KOPT-K1 (cell line): ENCODE measurements around the gene GNGT2.

Source experiments
- H3K27ac ChIP-seq: fragments of 200-600 bp; sonication (generic); 2 replicates; pipeline ENCODE4 v1.5.1; 2016; ENCODE audit warnings: antibody characterized with exemption, mild to moderate bottlenecking, low read depth, low read length; ENCODE audit not compliant: poor library complexity, severe bottlenecking
- H3K36me3 ChIP-seq: fragments of 200-600 bp; sonication (generic); 2 replicates; pipeline ENCODE4 v1.5.1; 2017; ENCODE audit warnings: antibody characterized with exemption, mild to moderate bottlenecking, low read length, moderate library complexity; ENCODE audit not compliant: insufficient read depth
- H3K9me3 ChIP-seq: fragments of 200-600 bp; sonication (generic); 2 replicates; pipeline ENCODE4 v1.5.1; 2017; ENCODE audit warnings: antibody characterized with exemption, low read length, mild to moderate bottlenecking; ENCODE audit not compliant: insufficient read depth, poor library complexity, severe bottlenecking

The GNGT2 gene

DNA sequence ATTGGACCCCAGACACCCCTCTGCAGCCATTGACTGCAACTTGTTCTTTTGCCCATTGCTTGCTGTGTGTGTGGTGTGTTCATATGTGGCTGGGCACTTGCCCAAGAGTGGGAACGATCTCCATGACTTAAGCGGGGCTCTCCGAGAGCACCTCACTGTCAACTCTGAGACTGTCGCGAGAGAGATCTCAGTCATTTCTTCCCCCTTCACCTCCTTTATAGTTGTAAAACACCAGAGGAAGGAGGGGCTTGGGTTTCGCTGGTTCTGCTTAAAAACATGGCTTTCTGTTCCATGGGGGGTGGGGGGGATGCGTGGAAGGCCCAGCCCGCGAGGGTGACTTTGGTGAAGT lies 12.8 kb upstream of the GNGT2 start:
- H3K36me3 ChIP-seq, result peaks cover 55% of the 10 kb centered on the region
- H3K9me3 ChIP-seq, result no peaks in the 10 kb centered on the region
- no peak overlapping the region for H3K27ac ChIP-seq

DNA sequence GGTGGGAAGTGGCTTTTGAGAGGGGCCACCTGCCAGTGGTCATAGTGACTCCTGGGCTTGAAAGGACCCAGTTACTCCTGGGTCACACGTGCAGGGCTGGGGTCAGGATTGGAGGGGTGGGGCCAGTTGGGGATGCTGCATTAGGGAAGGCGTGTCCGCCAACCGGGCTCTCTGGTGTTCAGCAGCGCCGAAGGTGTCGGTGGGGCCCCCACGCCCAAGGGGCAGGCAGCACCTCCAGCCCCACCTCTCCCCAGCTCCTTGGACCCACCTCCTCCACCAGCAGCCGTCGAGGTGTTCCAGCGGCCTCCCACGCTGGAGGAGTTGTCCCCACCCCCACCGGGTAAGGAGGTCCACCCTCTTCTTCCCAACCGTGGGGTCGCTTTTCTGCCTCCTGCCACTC lies 9.6 kb upstream of the GNGT2 start:
- Histone ChIP-seq H3K27ac (peak overlapping the region; percentile 78), H3K36me3 (peaks cover 54% of the 10 kb centered on the region), H3K9me3 (no peaks in the 10 kb centered on the region)

DNA sequence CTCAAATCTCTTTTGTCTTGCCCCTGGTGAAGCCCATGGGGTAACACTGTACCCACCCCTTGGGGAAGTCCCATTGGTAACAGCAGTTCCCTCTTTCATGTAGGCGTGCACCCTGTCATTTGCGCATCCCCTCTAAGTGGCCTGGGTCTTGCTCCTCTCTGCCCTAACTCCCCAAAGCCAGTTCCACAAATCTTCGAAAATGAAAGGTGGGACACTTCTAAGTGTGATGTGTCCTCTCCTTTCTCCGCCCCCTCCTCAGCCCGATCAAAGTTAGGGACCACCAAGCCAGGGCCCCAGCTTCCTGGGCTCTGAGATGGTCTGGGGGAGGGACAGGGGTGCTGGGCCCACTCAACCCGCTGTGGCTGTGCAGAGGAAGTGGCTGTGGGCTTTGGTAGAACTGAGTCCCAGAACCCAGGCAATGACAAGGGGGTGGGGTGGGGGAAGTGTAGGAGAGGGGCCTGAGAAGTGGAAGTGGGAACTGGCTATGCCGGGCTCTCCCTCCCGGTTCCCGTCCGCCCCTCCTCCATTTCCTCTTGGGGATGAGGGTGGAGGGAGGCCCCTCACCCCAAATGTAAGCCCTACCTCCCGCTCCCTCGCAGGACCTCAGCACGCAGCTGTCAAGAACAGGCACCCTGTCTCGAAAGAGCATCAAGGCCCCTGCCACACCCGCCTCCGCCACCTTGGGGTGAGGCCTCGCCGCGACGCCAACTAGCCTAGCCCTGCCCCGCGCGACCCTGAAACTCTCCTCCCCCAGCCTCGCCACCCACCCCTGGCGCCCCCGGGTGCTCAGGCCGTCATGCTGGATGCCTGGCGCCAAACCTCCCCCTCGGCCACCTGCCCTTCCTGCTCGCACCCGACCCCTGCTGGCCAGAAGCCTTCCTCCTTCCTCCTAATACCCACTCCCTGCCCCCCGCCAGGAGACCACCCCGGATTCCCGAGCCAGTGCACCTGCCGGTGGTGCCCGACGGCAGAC lies 8.9 kb upstream of the GNGT2 start:
- Histone ChIP-seq H3K27ac (peak overlapping the region; percentile 78), H3K36me3 (peaks cover 49% of the 10 kb centered on the region), H3K9me3 (no peaks in the 10 kb centered on the region)

DNA sequence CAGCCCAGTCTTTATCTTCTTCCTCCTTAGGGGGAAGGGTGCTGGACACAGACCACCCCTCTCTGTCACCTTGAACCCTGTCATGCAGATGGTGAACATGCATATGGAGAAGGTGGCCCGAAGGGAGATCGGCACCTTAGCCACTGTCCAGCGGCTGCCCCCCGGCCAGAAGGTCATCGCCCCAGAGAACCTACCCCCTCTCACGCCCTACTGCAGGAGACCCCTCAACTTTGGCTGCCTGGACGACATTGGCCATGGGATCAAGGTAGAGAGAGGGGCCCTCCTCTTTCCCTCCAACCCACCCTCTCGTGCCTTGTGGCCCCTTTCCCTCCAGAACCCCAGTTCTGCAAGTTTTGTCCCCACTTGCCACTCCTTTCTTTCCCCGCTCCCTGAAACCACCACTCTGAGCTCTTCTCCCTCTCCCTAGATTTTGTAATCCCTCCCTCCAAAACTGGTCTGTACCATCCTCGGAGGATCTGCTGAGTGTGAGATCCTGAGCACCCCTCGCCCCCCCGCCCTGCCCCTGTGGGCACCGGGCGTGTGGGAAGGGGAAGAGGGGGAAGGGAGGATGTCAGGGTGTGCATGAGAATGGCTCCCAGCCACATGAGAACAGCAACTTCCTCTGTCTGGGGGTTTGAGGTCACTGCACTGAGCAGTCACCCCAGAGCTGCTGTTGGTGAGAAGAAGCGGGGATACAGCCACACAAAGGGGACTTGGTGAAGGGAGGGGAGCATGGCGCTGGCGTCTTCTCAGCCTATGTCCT lies 7.5 kb upstream of the GNGT2 start:
- H3K9me3 ChIP-seq, result no peaks in the 10 kb centered on the region
- H3K27ac ChIP-seq, result peak overlapping the region; percentile 78
- peaks cover 47% of the 10 kb centered on the region for H3K36me3 ChIP-seq

DNA sequence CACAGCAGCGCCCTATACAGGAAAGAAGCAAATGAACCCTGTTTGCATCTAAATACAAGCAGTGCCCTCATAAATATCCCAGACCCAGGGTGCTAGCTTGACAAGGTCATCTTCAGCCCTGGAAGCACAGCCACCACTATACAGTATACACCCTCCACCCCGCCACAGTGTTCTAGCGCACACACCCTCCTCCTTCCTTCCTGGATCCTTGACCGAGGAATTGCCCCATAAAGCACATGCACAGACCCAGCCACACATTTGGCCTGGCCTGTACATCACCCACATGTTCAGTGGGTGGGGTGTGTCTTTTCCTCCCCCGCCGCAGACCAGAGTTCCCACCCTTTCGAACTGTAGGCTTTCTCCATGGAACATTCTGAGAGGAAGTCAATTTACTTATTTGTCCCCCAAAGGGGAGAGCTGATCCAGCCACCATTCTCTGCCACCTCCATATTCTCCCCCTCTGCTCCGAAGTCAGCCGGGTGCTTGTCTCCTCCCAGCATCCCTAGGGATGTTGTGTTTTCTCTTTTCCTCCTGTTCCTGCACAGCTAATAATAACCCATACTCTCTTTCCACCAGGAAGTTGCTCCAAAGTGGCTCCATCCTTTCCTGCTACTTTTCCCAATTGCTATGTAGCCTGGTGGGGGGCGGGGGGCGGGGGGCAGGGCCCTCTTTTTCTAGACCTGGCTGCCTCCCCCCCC lies 6.7 kb upstream of the GNGT2 start:
- peaks cover 39% of the 10 kb centered on the region for H3K36me3 ChIP-seq
- peak overlapping the region; percentile 78 for H3K27ac ChIP-seq

DNA sequence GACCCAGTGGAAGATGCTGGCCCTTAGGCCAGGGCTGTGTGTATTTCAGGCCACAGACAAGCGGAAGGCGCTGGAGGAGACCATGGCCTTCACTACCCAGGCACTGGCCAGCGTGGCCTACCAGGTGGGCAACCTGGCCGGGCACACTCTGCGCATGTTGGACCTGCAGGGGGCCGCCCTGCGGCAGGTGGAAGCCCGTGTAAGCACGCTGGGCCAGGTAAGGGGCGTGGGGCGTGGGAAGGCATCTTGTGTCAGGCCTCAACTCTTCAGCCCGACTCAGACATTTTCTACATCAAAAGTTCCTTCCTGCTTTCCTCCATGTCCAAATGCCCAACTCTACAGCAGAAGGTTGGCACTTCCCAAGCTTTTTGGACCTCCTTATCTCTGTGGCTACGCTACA lies 6.1 kb upstream of the GNGT2 start:
- Histone ChIP-seq H3K27ac (peak overlapping the region; percentile 33), H3K36me3 (peaks cover 33% of the 10 kb centered on the region), H3K9me3 (no peaks in the 10 kb centered on the region)

More for the DNA sequence above, 6.7 kb upstream of the GNGT2 start:
- H3K9me3 ChIP-seq, result no peaks in the 10 kb centered on the region

DNA sequence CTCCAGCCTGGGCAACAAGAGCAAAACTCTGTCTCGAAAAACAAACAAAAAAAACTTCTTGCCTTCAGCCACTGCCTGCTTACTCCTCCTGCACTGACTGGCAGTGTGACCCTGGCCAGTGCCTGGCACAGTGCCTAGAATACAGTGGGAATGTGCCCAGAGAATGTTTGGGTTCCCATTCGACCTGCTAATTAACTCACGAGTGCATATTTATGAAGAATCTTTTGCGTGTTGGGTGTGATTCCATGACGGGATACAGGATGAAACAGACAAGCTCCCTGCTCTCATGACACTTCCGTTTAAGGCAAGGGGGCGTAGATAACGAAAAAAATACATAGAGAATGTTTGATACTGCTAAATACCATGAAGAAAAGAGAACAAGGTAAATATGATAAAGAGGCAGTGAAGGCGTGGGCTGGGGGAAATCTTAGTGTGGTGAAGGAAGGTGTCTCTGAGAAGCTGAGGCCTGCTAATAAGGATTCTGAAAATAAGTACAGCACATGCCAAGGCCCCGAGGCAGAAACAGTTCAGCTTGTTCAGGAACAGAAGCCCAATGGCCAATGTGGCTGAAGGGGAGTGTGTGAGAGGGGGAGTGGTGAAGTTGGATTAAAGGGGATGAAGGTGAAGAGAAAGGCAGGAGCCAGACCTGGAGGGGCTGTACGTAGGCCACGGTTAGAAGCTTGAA lies 4.4 kb upstream of the GNGT2 start:
- Histone ChIP-seq H3K27ac (no peak overlapping the region), H3K36me3 (peaks cover 24% of the 10 kb centered on the region), H3K9me3 (no peaks in the 10 kb centered on the region)

DNA sequence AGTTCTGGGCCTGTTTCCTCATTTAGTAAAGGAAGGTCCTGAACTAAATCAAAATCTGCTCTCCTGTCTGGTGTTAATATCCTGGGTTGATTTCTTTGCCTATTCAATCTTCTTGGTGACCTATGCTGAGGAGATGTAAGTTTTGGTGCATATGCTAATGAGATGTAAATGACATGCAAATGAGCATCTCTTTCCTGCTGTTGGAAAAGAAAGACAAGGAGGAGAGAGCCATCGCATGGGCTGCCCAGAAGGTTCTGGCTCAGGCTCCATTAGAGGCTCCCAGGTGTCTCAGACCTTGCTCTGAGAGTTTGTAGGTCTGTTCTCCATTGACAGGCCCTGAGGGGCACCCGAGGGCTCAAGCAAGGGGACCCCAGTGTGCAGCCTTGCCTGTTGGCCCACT lies 3.5 kb upstream of the GNGT2 start:
- H3K9me3 ChIP-seq, result no peaks in the 10 kb centered on the region
- peak overlapping the region; percentile 2 for H3K27ac ChIP-seq
- peaks cover 22% of the 10 kb centered on the region; the same call in 1 of the 2 replicates for H3K36me3 ChIP-seq

DNA sequence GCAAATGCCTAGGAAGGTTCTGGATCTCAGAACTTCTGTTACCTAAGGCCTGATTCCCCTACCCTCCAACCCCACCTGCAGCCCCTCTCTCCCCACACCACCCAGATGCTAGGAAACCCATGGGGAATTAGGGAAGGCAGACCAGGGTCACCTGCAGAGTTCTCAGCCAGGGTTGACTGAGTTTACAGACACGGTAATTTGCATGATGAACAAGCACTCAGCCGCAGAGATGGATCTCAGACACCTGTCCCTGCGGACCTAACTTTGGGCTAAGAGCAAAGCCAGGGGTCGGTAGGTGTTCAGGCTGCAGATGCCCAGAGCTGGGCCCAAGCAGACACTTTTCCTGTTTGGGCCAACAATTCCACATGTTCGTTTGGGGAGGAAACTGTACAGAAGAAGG lies 3.0 kb upstream of the GNGT2 start:
- H3K36me3 ChIP-seq, result peaks cover 22% of the 10 kb centered on the region; the same call in 1 of the 2 replicates
- peak overlapping the region; percentile 2 for H3K27ac ChIP-seq
- no peaks in the 10 kb centered on the region for H3K9me3 ChIP-seq

DNA sequence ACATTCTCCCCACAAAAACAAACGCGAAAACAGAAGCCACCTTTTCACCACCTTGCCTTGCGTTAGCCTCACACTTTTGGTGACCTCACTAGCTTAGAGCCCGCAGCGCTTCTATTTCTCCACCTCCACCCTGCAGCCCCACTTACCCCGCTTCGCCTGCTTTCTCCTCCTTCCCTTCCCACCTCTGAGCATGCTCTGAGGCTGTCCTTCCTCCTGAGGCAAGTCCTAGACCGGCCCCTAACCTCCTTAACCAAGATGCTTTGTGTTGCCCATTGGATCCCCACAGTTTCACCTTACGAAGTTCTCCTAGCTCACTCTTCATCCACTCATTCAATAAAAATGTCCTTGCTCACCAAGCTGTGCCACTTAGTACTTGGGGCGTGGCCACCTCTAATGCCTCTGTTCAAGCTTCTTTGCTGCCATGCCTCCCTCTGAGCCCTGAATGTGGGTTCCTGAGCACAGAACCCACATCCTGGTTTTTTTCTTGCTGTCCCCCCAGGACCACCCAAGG lies 1.3 kb downstream of the GNGT2 start:
- Histone ChIP-seq H3K9me3 (no peaks in the 10 kb centered on the region), H3K27ac (peak overlapping the region; percentile 84), H3K36me3 (peaks cover 11% of the 10 kb centered on the region; the same call in 1 of the 2 replicates)

DNA sequence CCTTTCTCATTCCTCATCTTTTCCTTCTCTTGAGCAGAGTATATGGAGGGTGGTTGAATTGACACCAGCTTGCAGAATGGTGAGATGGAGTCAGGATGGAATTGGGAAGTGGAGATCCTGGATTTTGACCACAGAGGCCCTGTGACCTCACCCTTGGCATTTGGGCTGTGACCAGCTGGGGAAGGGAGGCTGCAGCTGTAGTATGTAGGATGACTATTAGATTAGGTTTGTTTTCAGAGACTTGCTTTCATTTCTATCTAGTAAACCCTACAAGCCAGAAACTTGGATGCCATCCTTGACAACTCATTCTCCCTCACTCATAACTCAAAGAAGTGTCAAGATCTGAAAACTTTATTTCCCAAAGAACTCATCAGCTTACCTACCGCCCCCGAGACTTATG lies 5.9 kb downstream of the GNGT2 start:
- H3K27ac ChIP-seq, result no peak overlapping the region
- no peaks in the 10 kb centered on the region for H3K9me3 ChIP-seq
- no peaks in the 10 kb centered on the region for H3K36me3 ChIP-seq

DNA sequence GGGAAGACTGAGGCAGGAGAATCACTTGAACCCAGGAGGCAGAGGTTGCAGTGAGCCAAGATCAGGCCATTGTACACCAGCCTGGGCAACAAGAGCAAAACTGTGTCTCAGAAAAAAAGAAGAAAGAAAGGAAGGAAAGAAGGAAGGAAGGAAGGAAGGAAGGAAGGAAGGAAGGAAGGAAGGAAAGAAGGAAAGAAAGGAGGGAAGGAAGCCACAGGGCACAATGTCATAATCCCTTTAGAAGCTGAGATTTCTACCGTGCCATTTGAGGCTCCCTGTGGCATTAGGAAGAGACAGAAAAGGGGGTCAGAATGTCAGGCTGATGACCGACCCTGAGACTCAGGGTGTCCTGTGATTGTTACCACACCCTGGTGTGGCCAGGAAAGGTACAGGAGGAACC lies 6.6 kb downstream of the GNGT2 start:
- H3K9me3 ChIP-seq, result no peaks in the 10 kb centered on the region
- no peak overlapping the region for H3K27ac ChIP-seq
- H3K36me3 ChIP-seq, result no peaks in the 10 kb centered on the region

DNA sequence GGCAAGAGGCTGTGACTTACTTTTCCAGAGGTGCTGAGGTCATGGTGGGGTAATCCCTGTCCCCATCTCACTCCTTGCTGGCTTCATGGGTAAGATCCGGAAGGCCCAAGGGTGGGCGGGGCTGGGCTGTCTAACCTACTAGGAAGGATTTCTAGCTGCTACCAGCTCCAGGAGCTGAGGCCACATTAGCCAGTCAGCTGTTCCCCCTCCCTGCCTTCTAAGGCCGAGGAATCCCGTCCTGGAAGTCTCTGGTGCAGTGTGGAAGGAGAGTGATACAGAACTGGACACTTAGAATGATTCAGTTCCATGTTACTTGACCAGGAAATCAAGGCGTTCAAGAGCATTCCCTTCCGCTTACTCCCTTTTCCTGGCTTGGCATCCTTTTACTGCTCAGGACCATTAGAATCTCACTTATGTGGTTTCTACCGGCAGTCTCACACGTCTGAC lies 8.9 kb downstream of the GNGT2 start:
- no peaks in the 10 kb centered on the region for H3K9me3 ChIP-seq
- no peak overlapping the region for H3K27ac ChIP-seq

DNA sequence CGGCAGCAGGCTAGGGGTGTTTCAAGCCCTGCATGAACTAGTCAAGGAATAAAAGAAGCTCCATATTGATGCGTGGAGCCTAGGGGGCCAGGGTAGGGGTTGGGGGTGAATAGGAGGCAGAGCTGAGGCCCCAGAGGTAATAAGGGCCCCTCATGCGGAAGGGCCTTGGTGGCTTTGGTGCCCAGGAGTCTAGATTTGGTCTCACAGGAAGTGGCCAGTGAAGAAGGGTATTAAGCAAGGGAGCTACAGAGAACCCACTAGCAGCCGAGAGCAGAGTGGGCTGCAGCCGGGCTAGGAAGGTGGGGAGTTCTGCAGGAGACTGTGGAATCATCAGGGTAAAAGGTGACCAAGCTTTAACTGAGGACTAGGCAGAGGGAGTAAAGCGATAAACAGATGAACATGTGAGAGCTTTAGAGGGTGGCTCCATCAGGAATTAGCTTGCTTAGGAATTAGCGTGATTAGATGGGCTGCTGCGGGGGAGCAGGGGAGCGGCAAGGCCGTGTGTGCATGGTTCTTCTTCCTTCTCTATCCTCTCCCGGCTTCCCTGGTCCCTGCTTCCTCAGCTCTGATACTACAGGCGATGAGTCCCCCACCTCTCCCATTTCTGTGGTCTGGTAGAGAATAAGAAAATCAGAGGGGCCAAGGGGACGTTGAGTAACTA lies 9.8 kb downstream of the GNGT2 start:
- no peaks in the 10 kb centered on the region for H3K36me3 ChIP-seq
- no peak overlapping the region for H3K27ac ChIP-seq
- H3K9me3 ChIP-seq, result no peaks in the 10 kb centered on the region

More for the DNA sequence above, 8.9 kb downstream of the GNGT2 start:
- H3K36me3 ChIP-seq, result no peaks in the 10 kb centered on the region
